Measurements from ENCODE around the gene GFOD2. TPM values are rescaled to one million over a fixed set of nuclear protein-coding genes. Genes with fewer than 3 reads are reported as not detected.

GFOD2 gene
- polyA plus RNA-seq, 3 donors: 3.7 to 9.4 (median 3.8) TPM

DNA sequence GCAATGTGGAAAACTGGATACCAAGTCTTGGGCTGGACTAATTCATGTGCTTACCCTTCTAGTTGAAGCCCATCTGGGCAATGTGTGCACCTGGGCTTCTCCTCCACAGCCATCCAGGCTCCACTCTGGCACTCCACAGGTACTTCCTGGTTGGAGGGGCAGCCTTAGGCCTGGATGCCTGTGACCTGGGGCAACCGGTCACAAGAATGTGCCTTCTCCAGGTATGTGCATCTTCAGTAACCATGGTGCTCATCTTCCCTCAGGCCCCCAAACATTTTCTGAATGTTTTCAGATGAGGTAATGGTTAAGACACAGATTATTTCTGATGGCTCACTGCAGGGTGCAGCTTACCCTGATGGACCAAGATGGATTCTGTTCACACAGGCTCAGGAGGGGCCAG lies 41.4 kb downstream of the GFOD2 start:
- H3K36me3 ChIP-seq (replicated peaks in 1 of 2; ENCODE audit: control insufficient read depth in 1 of 2, insufficient read depth in 2 of 2, low read length in 2 of 2): peaks cover 2 to 9% of the 10 kb centered on the region in 2 donors
- Mint-ChIP-seq H3K9me3 (no peaks in the 10 kb centered on the region), H3K4me3 (no peak overlapping the region), H3K27me3 (ENCODE audit: low read depth in 3 of 3) (peaks cover 0 to 2% (median 2%) of the 10 kb centered on the region in 3 donors), H3K4me1 (peaks cover 23% of the 10 kb centered on the region), H3K27ac (no peak overlapping the region), H3K36me3 (peaks cover 19 to 44% of the 10 kb centered on the region in 2 donors)
- no peak overlapping the region for H3K27ac ChIP-seq (ENCODE audit: low read depth in 1 of 2, low read length in 2 of 2)
- WGBS (ENCODE audit: insufficient coverage): 100% methylated on average over 1 of the region's 1 CpG
- peaks cover 18 to 20% of the 10 kb centered on the region in 2 donors for H3K4me1 ChIP-seq (ENCODE audit: control insufficient read depth in 1 of 2, insufficient read depth in 2 of 2, low read length in 2 of 2)
- intact Hi-C loops (cut with micrococcal nuclease): loop anchor here in 1 of 2 donors (10.0 kb wide), 1 partner anchor 547 kb away; no protein-coding TSS in a partner anchor
- H3K27me3 ChIP-seq (ENCODE audit: control insufficient read depth in 2 of 2, insufficient read depth in 2 of 2, low read length in 2 of 2): no peaks in the 10 kb centered on the region
- DNase-seq: no peak
- H3K9ac ChIP-seq (ENCODE audit: insufficient read depth, low read length, poor library complexity, severe bottlenecking): no peak overlapping the region
- no peak overlapping the region for H3K4me2 ChIP-seq (replicated peaks; ENCODE audit: extremely low read depth, low read length, poor library complexity, severe bottlenecking)
- no peak overlapping the region for H2AFZ ChIP-seq (ENCODE audit: insufficient read depth, low read depth, low read length, poor library complexity, severe bottlenecking)
- no peaks in the 10 kb centered on the region for H3K79me2 ChIP-seq (ENCODE audit: insufficient read depth, low read length)
- TF ChIP-seq, protein P1, sequence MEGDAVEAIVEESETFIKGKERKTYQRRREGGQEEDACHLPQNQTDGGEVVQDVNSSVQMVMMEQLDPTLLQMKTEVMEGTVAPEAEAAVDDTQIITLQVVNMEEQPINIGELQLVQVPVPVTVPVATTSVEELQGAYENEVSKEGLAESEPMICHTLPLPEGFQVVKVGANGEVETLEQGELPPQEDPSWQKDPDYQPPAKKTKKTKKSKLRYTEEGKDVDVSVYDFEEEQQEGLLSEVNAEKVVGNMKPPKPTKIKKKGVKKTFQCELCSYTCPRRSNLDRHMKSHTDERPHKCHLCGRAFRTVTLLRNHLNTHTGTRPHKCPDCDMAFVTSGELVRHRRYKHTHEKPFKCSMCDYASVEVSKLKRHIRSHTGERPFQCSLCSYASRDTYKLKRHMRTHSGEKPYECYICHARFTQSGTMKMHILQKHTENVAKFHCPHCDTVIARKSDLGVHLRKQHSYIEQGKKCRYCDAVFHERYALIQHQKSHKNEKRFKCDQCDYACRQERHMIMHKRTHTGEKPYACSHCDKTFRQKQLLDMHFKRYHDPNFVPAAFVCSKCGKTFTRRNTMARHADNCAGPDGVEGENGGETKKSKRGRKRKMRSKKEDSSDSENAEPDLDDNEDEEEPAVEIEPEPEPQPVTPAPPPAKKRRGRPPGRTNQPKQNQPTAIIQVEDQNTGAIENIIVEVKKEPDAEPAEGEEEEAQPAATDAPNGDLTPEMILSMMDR (IDR thresholded peaks at IDR 0.05): no peak
- no peak overlapping the region for H3K4me3 ChIP-seq (replicated peaks in 1 of 3; ENCODE audit: low read depth in 2 of 3, low read length in 3 of 3)
- H4K20me1 ChIP-seq (ENCODE audit: insufficient read depth, low read length): no peaks in the 10 kb centered on the region
- no peaks in the 10 kb centered on the region for H3K9me3 ChIP-seq (replicated peaks in 1 of 2; ENCODE audit: control insufficient read depth in 1 of 2, insufficient read depth in 1 of 2, low read length in 2 of 2)

DNA sequence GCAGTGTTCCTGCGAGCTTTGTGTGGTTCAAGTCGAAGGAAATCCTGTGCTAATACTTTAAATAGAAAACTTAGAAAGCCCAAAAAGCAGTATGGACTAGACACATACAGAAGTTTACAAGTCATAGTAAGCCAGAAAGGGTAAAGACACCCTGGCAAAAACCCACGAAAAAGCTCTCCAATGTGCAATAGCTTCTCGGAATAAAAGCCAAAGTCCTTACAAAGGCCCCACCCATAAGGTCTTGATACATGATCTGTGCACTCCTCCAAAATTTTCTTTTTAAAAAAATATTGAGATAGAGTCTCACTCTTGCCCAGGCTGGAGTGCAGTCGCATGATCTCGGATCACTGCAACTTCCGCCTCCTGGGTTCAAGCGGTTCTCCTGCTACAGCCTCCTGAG lies 42.2 kb downstream of the GFOD2 start:
- intact Hi-C loops (cut with micrococcal nuclease): loop anchor here in 1 of 2 donors (10.0 kb wide), 1 partner anchor 548 kb away; no protein-coding TSS in a partner anchor
- Mint-ChIP-seq H3K27me3 (ENCODE audit: low read depth in 3 of 3) (peaks cover 0 to 2% (median 2%) of the 10 kb centered on the region in 3 donors), H3K4me3 (no peak overlapping the region), H3K36me3 (peaks cover 15 to 36% of the 10 kb centered on the region in 2 donors), H3K4me1 (peaks cover 27% of the 10 kb centered on the region), H3K9me3 (no peaks in the 10 kb centered on the region), H3K27ac (no peak overlapping the region)
- H3K4me3 ChIP-seq (replicated peaks in 1 of 3; ENCODE audit: low read depth in 2 of 3, low read length in 3 of 3): no peak overlapping the region
- TF ChIP-seq, protein P1 (IDR thresholded peaks at IDR 0.05): no peak
- H3K4me2 ChIP-seq (replicated peaks; ENCODE audit: extremely low read depth, low read length, poor library complexity, severe bottlenecking): no peak overlapping the region
- no peak overlapping the region for H3K9ac ChIP-seq (ENCODE audit: insufficient read depth, low read length, poor library complexity, severe bottlenecking)
- H3K36me3 ChIP-seq (replicated peaks in 1 of 2; ENCODE audit: control insufficient read depth in 1 of 2, insufficient read depth in 2 of 2, low read length in 2 of 2): peaks cover 2 to 6% of the 10 kb centered on the region in 2 donors
- 89% methylated on average over 5 of the region's 8 CpGs for WGBS (ENCODE audit: insufficient coverage)
- H2AFZ ChIP-seq (ENCODE audit: insufficient read depth, low read depth, low read length, poor library complexity, severe bottlenecking): no peak overlapping the region
- H3K27ac ChIP-seq (ENCODE audit: low read depth in 1 of 2, low read length in 2 of 2): no peak overlapping the region
- peaks cover 18 to 20% of the 10 kb centered on the region in 2 donors for H3K4me1 ChIP-seq (ENCODE audit: control insufficient read depth in 1 of 2, insufficient read depth in 2 of 2, low read length in 2 of 2)
- DNase-seq: no peak
- no peaks in the 10 kb centered on the region for H3K79me2 ChIP-seq (ENCODE audit: insufficient read depth, low read length)
- no peaks in the 10 kb centered on the region for H3K9me3 ChIP-seq (replicated peaks in 1 of 2; ENCODE audit: control insufficient read depth in 1 of 2, insufficient read depth in 1 of 2, low read length in 2 of 2)
- H3K27me3 ChIP-seq (ENCODE audit: control insufficient read depth in 2 of 2, insufficient read depth in 2 of 2, low read length in 2 of 2): no peaks in the 10 kb centered on the region
- H4K20me1 ChIP-seq (ENCODE audit: insufficient read depth, low read length): no peaks in the 10 kb centered on the region
